ENCODE results near the gene FBXL7. TPM values are rescaled to one million over a fixed set of nuclear protein-coding genes. Genes with fewer than 3 reads are reported as not detected.

The FBXL7 gene
- polyA plus RNA-seq, 1 donor from 2014 or later = 0.24 TPM

GRCh38 chr5:15877914-15878313 is 377.9 kb downstream of the FBXL7 start:
- no peak overlapping the region for H3K4me3 ChIP-seq (ENCODE audit: low read length)
- TF ChIP-seq TAF1 (IDR thresholded peaks at IDR 0.05; ENCODE audit: low read depth) = no peak
- no peak for TF ChIP-seq EP300 (conservative IDR thresholded peaks at IDR 0.05; ENCODE audit: poor library complexity, severe bottlenecking)
- TF ChIP-seq EZH2 (IDR thresholded peaks at IDR 0.05; ENCODE audit: borderline replicate concordance, insufficient read depth, low read length, poor library complexity, severe bottlenecking) = no peak
- no peak for TF ChIP-seq MXI1 (conservative IDR thresholded peaks at IDR 0.05; ENCODE audit: poor library complexity, severe bottlenecking)
- TF ChIP-seq SMC3 (conservative IDR thresholded peaks at IDR 0.05; ENCODE audit: poor library complexity) = no peak
- TF ChIP-seq REST (IDR thresholded peaks at IDR 0.05; ENCODE audit: borderline replicate concordance) = no peak
- no peak for TF ChIP-seq POLR2AphosphoS5 (IDR thresholded peaks at IDR 0.05)
- TF ChIP-seq RAD21 (conservative IDR thresholded peaks at IDR 0.05) = no peak
- TF ChIP-seq CTCF (IDR thresholded peaks at IDR 0.05; ENCODE audit: poor library complexity, severe bottlenecking) = no peak
- no peaks in the 10 kb centered on the region for H3K27me3 ChIP-seq (ENCODE audit: insufficient read depth, low read depth, low read length)
- H4K20me1 ChIP-seq (ENCODE audit: insufficient read depth) = no peaks in the 10 kb centered on the region
- no peak overlapping the region for H3K4me2 ChIP-seq (ENCODE audit: low read length)
- no peaks in the 10 kb centered on the region for H3K36me3 ChIP-seq (ENCODE audit: insufficient read depth, low read length)
- no peaks in the 10 kb centered on the region for H3K79me2 ChIP-seq (replicated peaks; ENCODE audit: insufficient read depth, low read length)
- no peaks in the 10 kb centered on the region for H3K9me2 ChIP-seq (ENCODE audit: insufficient read depth, low read length)
- H3K9ac ChIP-seq (ENCODE audit: low read length) = no peak overlapping the region
- H3K9me3 ChIP-seq (ENCODE audit: low read length) = no peaks in the 10 kb centered on the region
- H2AFZ ChIP-seq (ENCODE audit: low read depth, low read length) = no peak overlapping the region
- H3F3A ChIP-seq (ENCODE audit: insufficient read depth, low read length, poor library complexity, severe bottlenecking) = no peaks in the 10 kb centered on the region
- no peak overlapping the region for H3K27ac ChIP-seq (ENCODE audit: low read length)

- no peaks in the 10 kb centered on the region for H3K36me3 ChIP-seq (ENCODE audit: insufficient read depth, low read length)
- no peaks in the 10 kb centered on the region for H4K20me1 ChIP-seq (ENCODE audit: insufficient read depth)
- H3K9me3 ChIP-seq (ENCODE audit: low read length) = no peaks in the 10 kb centered on the region
- no peaks in the 10 kb centered on the region for H3K79me2 ChIP-seq (replicated peaks; ENCODE audit: insufficient read depth, low read length)
- TF ChIP-seq RAD21 (conservative IDR thresholded peaks at IDR 0.05) (no peak), EP300 (conservative IDR thresholded peaks at IDR 0.05; ENCODE audit: poor library complexity, severe bottlenecking) (no peak), SMC3 (conservative IDR thresholded peaks at IDR 0.05; ENCODE audit: poor library complexity) (no peak), EZH2 (IDR thresholded peaks at IDR 0.05; ENCODE audit: borderline replicate concordance, insufficient read depth, low read length, poor library complexity, severe bottlenecking) (no peak), TAF1 (IDR thresholded peaks at IDR 0.05; ENCODE audit: low read depth) (no peak), REST (IDR thresholded peaks at IDR 0.05; ENCODE audit: borderline replicate concordance) (no peak), CTCF (IDR thresholded peaks at IDR 0.05; ENCODE audit: poor library complexity, severe bottlenecking) (no peak), MXI1 (conservative IDR thresholded peaks at IDR 0.05; ENCODE audit: poor library complexity, severe bottlenecking) (no peak)
- H3K27ac ChIP-seq (ENCODE audit: low read length) = no peak overlapping the region
- no peak overlapping the region for H2AFZ ChIP-seq (ENCODE audit: low read depth, low read length)
- no peaks in the 10 kb centered on the region for H3F3A ChIP-seq (ENCODE audit: insufficient read depth, low read length, poor library complexity, severe bottlenecking)
- H3K9ac ChIP-seq (ENCODE audit: low read length) = no peak overlapping the region
- H3K4me2 ChIP-seq (ENCODE audit: low read length) = no peak overlapping the region
- no peaks in the 10 kb centered on the region for H3K27me3 ChIP-seq (ENCODE audit: insufficient read depth, low read depth, low read length)
- no peaks in the 10 kb centered on the region for H3K9me2 ChIP-seq (ENCODE audit: insufficient read depth, low read length)
- H3K4me3 ChIP-seq (ENCODE audit: low read length) = no peak overlapping the region
Measured at GRCh38 chr5:15880201-15880600, 380.2 kb downstream of the FBXL7 start.
